GM18870 (cell line): ENCODE results near the gene MCM6.
"Not testable (repeated sequence)": the region's sequence is repeated elsewhere in the genome, so short reads cannot be mapped to it uniquely, and the experiment has no call there.

Experiments used
- ATAC-seq: cut with Tn5 transposase; IDR thresholded peaks from one replicate; pipeline ENCODE4 v1.9.1; 2021; ENCODE audit warnings: moderate library complexity; ENCODE audit not compliant: unreplicated experiment

MCM6 gene

GRCh38 chr2:135825131-135825530 lies 51.1 kb downstream of the MCM6 start:
- no peak for ATAC-seq

GRCh38 chr2:135822855-135823254 lies 53.4 kb downstream of the MCM6 start:
- no peak for ATAC-seq

- ATAC-seq: no peak
These were observed 55.1 kb downstream of the MCM6 start for GRCh38 chr2:135821190-135821589.

GRCh38 chr2:135820003-135820618 lies 56.1 kb downstream of the MCM6 start:
- peak; percentile 81 for ATAC-seq

GRCh38 chr2:135818937-135819610 lies 57.2 kb downstream of the MCM6 start:
- ATAC-seq: no peak

- ATAC-seq: no peak
These were observed 58.3 kb downstream of the MCM6 start for GRCh38 chr2:135817951-135818350.

- ATAC-seq: no peak
These were observed 58.8 kb downstream of the MCM6 start for GRCh38 chr2:135817466-135817865.

- no peak for ATAC-seq
These were observed 61.0 kb downstream of the MCM6 start for GRCh38 chr2:135815269-135815668.

- ATAC-seq: no peak
These were observed 63.2 kb downstream of the MCM6 start for GRCh38 chr2:135812907-135813511.

- ATAC-seq: not testable (repeated sequence)
These were observed 68.4 kb downstream of the MCM6 start for GRCh38 chr2:135807874-135808273.

GRCh38 chr2:135803278-135803677 lies 73.0 kb downstream of the MCM6 start:
- ATAC-seq: no peak

GRCh38 chr2:135802350-135802749 lies 73.9 kb downstream of the MCM6 start:
- ATAC-seq: no peak

- no peak for ATAC-seq
These were observed 75.5 kb downstream of the MCM6 start for GRCh38 chr2:135800513-135801460.

GRCh38 chr2:135799738-135800137 lies 76.5 kb downstream of the MCM6 start:
- no peak for ATAC-seq

GRCh38 chr2:135798762-135799161 lies 77.5 kb downstream of the MCM6 start:
- ATAC-seq: no peak

GRCh38 chr2:135798275-135798705 lies 78.0 kb downstream of the MCM6 start:
- no peak for ATAC-seq

GRCh38 chr2:135797497-135798274 lies 78.6 kb downstream of the MCM6 start:
- ATAC-seq: peak; percentile 54

- ATAC-seq: no peak
These were observed 79.6 kb downstream of the MCM6 start for GRCh38 chr2:135796606-135797005.

GRCh38 chr2:135795641-135796040 lies 80.6 kb downstream of the MCM6 start:
- not testable (repeated sequence) for ATAC-seq

- no peak for ATAC-seq
These were observed 83.7 kb downstream of the MCM6 start for GRCh38 chr2:135792401-135793150.
